HG03159 (cell line): ENCODE data around the gene TBC1D22A.
"Not testable (repeated sequence)": the region's sequence is repeated elsewhere in the genome, so short reads cannot be mapped to it uniquely, and the experiment has no call there.

Experiments
- ATAC-seq: cut with Tn5 transposase; IDR thresholded peaks from one replicate; pipeline ENCODE4 v1.9.1; 2021; ENCODE audit warnings: mild to moderate bottlenecking, moderate library complexity; ENCODE audit not compliant: unreplicated experiment

TBC1D22A gene

GRCh38 chr22:46809153-46809885 lies 46.9 kb downstream of the TBC1D22A start:
- no peak for ATAC-seq

GRCh38 chr22:46810856-46811786 lies 48.7 kb downstream of the TBC1D22A start:
- no peak for ATAC-seq

GRCh38 chr22:46812034-46812605 lies 49.7 kb downstream of the TBC1D22A start:
- no peak for ATAC-seq

GRCh38 chr22:46812788-46813187 lies 50.3 kb downstream of the TBC1D22A start:
- ATAC-seq: no peak

- no peak for ATAC-seq
Measured at GRCh38 chr22:46813816-46814597, 51.6 kb downstream of the TBC1D22A start.

GRCh38 chr22:46815132-46815531 lies 52.7 kb downstream of the TBC1D22A start:
- no peak for ATAC-seq

GRCh38 chr22:46815559-46815895 lies 53.1 kb downstream of the TBC1D22A start:
- no peak for ATAC-seq

- ATAC-seq: no peak
Measured at GRCh38 chr22:46815896-46816731, 53.7 kb downstream of the TBC1D22A start.

GRCh38 chr22:46817390-46817789 lies 54.9 kb downstream of the TBC1D22A start:
- ATAC-seq: not testable (repeated sequence)

- ATAC-seq: no peak
Measured at GRCh38 chr22:46823248-46823647, 60.8 kb downstream of the TBC1D22A start.

- no peak for ATAC-seq
Measured at GRCh38 chr22:46823654-46824053, 61.2 kb downstream of the TBC1D22A start.

- no peak for ATAC-seq
Measured at GRCh38 chr22:46824344-46824909, 62.0 kb downstream of the TBC1D22A start.

GRCh38 chr22:46824980-46825544 lies 62.6 kb downstream of the TBC1D22A start:
- no peak for ATAC-seq

- ATAC-seq: no peak
Measured at GRCh38 chr22:46826438-46827135, 64.1 kb downstream of the TBC1D22A start.

GRCh38 chr22:46827136-46827780 lies 64.8 kb downstream of the TBC1D22A start:
- no peak for ATAC-seq

GRCh38 chr22:46827781-46828180 lies 65.3 kb downstream of the TBC1D22A start:
- ATAC-seq: no peak

GRCh38 chr22:46828323-46828900 lies 66.0 kb downstream of the TBC1D22A start:
- no peak for ATAC-seq
